Activated CD4-positive, alpha-beta T cell treated with anti-CD3 and anti-CD28 coated beads, Interleukin-2, amount 50 U/mL, for 1 hour (primary cell): ENCODE data around the gene TBX4.

ENCODE experiments used
- DNase-seq: peaks from one replicate; pipeline ENCODE4 v3.0.0-alpha.2; 2020

Gene TBX4

DNA sequence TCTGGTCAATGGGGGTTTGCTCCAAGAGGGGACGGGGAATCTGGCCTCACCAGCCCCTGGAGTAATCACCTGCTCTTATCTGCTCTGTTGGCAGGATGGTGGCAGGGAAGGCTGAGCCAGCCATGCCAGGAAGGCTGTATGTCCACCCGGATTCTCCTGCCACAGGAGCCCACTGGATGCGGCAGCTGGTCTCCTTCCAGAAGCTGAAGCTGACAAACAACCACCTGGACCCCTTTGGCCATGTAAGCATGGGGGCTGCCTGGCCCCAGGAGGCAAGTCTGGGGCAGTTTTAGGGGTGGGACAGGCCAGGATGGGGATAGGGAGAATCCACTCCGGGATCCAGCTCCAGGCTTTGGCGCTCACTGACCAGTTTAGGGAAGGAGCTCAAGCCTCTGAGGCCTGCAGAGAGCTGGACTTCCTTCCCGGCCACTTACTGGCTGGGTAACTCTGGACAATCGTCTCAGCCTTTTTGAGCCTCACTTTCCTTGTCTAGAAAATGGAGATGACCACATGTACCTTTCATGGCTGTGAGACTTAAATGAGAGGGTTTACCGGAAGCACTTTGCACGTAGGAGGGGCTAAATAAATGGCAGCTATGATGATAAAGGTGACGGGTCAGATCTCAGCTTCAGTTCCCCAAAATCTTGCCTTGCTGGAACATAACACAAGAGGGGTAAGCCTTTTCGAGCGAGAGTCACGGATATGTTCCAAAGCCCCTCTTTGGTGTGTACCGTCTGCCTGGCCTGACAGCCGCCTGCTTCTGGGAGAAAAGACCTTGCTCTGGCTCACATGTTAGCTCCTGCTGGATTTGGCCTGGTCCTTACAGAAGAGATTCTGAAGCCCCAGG is 15.4 kb downstream of the TBX4 start:
- no peak for DNase-seq

DNA sequence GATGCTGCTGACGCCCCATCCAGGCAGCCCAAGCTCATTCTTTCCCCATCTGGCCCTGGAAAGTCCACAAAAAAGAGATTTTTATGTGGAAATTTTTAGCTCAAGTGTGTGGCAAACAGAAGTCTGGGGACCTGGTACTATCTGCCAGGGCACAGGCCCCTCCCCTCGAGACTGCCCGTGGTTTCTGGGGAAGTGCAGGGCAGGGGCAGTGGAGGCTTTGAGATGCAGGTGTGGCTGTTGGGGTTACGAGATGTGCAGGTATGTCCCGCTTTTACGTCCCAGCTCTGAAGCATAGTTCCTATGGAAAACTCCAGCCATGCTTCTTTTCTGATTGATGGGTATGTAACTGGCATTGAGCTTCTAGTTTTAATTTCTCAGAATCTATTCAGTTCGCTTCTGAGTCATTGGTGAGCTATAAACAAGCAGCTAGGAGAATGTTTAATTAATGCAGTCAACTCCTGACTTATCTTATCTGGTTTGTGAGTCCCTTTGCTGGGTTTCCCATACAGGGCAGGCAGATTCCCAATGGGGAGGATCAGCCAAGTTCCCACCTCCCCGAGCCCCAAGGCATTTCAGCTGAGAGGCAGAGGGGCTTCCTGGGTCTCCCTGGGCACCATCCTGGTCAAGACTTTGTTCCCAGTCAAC is 16.2 kb downstream of the TBX4 start:
- DNase-seq = no peak

DNA sequence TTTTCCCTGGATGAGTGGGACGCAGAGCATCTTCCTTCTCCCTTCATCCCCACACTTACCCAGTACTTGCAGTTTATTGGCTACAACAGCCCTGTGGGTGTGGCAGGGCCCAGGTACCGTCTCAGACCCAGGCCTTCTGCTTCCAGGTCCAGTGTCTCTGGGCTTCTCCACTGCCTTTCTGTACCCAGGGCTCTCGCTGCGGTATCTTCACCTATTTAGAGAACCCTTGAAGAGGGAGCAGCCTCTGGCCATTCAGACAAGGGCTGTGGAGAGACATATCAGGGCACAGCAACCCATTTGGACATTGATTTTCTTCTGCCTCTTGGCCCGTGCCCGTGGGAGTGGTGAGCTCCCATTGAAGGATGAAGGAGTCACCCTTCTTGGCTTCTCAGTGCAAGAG is 17.3 kb downstream of the TBX4 start:
- no peak for DNase-seq

DNA sequence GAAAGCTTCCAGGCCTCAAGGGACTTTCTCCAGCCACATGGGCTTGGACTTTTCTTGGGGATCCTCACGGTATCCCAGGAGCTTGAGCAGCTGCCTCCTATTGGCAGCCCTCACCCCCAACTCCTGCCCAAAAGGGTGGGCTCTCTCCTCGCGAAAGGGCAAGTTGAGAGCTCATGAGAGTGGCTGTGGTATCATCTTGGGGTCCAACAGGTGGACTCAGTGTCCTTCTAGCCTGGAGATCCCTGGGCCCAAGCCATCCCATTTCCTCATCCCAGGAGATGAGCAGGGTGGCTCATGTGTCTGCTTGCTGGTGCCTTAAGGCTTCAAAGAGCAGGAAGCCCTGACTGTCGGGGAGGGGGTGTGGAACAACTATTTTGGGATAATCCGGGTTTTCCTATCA is 17.7 kb downstream of the TBX4 start:
- no peak for DNase-seq

DNA sequence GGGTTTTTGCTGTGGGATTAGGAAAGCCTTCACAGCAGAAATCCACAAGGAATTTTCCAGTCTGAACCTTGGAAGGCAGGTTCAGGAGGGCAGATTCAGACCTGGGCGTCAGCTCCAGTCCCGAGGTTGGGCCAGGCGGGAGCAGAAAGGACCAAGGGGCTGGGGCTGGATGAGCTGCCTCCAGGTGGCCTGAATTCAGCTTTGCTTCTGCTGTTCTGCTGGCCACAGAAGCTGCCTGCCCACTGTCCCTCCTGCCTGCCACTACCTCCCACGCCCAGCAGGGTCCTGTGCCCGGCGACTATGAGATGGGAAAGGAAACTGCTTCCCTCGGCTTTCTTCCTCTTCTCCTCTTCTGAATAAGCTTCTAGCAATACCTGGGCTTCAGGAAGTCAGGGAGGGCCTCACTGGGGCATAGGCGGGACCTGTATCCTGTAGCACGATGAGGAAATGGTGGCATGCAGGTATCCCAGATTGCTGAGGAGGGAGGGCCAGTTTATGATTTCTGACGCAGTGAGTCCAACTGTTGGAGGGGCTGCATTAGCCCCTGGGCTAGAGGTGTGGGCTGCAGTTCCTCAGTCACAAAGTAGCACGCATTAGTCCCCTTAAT is 18.4 kb downstream of the TBX4 start:
- no peak for DNase-seq

DNA sequence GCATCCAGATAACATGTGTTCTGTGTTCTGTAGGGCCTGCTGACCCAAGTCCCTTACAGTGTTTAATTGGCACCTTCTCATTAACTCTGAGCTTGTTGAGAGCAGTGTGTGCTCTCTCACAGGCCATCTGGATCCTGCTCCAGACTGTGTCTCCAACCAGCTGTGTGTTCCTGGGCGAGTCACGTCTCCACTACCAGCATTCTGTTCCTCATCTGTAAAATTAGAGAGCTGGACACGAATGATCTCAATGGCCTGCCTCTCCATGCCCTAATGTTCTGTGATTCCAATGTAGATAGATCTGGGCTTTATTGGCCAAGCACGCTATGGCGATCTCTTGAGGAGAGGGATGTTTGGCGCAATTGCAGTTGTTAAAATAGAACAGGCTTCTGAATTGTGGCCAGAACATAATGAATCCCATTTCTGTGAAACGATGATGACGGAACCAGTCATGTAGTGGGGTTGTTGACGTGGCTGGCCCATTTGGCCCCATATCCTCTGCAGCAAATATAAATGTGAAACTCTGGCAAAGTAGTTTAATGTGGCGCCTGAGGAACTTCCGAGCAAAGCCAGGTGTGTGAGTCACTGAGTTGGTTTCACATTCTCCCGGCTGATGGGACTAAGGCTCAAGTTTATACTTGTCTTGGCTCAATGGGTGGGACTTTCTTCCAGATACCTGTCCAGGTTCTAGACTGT is 22.2 kb downstream of the TBX4 start:
- DNase-seq = no peak

DNA sequence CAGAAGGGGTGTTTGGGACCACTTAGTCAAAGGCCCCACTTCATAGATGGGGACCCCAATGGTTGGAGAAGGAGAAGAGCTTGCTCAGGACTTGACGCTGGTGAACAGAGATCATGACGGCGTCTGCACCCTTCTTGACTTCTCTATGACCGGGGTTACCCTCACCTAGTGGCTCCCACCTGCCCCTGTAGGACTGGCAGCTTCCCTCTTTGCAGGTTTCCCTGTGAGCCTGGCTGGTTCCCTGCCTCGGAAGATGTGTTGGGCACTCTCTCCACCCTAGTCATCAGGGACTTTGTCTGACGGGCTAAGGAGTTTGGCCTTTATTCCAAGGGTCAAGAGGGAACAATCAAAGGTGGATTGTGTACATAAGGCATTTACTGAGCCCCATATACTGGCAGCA is 22.7 kb downstream of the TBX4 start:
- DNase-seq = no peak

DNA sequence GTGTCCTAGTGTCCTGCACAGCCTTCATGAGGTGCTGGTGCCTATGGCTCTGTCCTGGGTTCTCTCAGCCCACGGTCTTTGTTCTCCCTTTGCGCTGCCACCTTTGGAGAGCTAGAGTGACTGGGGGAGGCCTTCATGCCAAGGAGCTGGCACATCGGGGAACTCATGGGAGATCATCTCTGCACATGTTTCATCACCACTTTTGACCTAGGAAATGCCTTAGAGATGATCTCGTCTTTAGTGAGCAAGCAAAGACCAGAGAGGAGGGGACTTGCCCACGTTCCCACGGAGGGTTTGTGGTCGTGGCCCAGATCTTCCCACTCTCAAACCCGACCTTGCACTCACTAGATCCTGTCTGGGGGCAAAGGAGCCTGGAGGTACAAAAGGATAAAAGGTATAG is 23.5 kb downstream of the TBX4 start:
- DNase-seq = no peak

DNA sequence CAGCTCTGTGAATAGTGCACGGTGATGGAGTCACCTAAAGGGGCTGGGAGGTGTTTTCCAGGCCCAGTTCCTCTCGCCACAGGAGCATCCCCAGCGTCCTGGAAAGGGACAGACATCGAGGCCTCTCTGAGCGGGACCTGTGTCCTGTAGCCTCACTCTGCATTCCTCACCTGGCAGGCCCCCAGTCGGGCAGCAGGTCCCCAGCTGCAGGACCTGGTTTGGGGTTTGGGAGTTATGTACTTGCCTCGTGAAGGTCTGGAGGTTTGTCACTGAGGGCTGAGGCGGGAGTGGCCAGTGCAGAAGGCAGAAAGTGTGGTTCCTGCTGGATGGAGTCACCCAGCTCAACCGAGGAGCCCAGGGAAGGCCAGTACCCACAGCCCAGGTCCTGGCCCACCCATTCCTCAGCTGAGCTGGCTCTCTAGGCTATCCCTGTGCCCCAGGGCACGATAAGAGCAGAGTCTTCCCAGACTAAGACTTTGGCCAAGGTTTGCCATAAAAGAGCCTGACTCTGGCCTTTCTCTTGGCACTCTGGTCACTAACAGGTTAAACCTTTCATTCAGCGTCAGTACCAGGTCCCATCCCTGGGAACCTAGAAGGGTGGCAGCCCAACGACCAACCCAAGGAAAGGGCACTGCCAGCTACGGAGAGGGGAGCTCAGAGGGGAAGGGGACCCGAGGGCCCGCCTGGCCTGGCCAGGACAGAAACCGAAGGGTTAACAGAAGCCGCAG is 24.4 kb downstream of the TBX4 start:
- DNase-seq = no peak

DNA sequence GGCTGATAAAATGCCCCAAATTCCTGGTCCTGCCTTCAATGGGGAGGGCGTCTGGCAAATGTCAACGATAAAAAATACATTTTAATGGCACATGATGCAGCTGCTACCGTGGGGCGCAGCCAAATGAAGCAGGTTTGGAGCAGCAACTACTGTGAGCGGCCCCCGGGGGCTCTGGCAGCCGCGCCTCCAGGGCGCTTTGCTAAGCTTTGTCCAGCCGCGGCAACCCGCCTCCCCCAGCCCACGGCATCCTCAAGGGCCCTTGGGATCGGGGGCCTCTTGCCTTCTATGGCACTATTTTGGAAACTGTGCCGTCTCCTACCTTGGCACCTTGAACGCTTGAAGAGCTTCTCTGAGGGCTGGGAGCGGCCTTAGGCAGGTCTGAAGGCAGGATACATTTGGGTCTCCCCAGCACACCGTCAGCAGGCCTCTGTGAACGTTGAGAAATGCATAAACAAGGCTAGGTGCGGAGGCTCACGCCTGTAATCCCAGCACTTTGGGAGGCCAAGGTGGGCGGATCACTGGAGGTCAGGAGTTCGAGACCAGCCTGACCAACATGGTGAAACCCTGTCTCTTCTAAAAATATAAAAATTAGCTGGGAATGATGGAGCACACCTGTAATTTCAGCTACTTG is 25.1 kb downstream of the TBX4 start:
- DNase-seq = no peak

DNA sequence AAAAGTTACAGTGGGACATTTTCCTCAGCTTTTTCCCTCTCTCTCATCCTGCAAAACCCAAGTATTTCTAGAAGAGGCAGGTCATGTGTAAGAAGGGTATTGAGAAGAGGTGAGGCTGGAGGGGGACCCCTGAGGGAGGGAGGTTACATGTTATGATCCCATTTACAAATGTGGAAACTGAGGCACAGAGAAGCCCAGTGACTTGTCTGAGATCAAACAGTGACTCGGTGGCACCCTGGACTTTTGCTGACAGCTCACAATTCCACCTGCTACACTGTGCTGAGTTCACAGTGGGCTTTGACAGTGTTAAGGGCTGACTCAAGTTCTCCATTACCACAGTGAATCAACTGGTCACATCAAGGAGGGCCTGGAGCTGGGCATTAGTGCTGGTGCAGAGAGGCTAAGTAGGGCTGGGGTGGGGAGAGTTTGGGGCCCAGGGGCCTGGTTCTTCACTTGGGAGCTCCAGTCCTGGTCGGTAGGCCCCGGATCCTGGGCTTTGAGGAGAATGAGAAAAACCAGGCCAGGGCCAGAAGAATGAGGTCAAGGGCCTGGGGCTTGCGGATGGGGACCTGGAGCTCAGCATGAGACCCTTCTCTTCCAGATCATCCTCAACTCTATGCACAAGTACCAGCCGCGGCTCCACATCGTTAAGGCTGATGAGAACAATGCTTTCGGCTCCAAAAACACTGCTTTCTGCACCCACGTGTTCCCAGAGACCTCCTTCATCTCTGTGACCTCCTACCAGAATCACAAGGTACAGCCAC is 26.0 kb downstream of the TBX4 start:
- no peak for DNase-seq

DNA sequence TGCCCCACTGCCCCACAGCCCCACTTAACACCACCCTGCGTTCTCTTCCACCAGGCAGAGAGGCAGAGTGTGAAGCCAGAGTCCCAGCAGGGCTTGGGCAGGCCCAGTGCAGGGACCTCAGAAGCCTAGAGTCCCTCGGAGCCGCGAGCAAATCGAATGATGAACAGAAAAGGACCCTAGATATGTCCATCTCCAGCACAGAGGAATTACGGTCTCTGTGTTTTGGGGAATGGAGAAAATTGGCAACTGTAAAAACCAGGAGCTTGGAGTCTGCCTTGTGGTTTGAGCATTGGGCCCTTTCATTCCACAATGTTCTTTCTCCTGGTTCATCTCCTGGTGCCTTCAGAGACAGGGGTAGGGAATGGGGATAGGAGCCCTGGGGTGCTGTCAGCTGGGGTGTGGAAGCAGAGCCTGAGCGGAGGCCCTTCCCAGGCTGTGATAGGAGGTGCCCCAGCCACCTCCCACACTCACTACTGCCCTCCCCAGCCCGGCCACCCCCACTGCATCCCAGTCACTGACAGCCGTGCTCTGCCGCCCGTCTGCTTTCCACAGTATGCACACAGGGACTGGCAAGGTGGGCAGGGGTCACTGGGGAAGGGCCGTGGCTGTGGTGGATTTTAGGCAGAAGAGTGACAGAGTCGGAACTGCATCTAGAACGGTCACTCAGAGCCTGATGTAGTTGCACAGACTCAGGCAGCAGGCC is 26.7 kb downstream of the TBX4 start:
- no peak for DNase-seq

DNA sequence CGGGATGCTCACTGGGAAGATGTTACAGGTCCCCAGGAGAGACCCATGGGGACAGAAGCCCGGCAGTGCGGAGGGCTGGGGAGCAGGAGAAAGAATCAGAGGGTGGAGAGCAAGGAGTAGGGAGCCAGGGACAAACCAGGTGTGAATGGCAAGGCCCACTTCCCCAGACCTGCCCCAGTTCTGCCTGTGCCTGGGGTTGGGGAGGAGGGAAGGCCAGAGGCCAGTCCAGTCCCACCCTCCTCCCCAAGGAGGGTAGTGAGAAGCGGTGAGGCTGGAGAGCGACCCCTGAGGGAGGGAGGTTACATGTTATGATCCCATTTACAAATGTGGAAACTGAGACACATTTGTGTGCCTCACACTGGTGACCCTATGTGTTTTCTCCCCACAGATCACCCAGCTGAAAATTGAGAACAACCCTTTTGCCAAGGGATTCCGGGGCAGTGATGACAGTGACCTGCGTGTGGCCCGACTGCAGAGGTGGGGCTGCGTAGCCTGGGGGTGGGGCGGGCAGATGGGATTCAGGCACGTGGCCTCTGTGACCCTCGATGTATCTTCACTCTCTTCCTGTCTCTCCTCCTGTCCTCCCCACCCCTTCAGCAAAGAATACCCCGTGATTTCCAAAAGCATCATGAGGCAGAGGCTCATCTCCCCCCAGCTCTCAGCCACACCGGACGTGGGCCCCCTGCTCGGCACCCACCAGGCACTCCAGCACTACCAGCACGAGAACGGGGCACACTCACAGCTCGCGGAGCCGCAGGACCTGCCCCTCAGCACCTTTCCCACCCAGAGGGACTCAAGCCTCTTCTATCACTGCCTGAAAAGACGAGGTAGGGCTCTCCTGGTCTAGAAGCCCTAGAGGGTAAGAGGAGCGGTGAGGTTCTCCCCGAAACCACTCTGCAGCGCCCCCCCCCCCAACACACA is 27.5 kb downstream of the TBX4 start:
- no peak for DNase-seq

DNA sequence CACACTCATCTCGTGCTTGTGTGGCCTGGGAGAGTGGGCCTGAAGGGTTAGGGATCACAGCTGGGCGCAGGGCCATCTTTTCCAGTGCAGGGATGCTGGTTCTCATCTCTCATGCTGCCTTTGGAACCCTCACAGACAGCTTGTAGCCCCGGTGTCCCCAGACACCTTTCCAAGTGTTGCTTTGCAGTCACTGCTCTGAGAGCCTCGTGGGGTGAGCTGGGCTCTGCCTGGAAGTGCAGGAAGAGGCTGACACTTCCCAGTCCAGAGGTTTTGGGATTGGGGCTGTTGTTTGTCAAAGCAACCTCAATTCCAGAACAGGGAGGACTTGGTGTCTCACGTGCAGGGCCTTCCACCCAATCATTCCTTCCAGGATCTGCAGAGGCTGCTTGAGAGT is 28.2 kb downstream of the TBX4 start:
- DNase-seq = no peak

DNA sequence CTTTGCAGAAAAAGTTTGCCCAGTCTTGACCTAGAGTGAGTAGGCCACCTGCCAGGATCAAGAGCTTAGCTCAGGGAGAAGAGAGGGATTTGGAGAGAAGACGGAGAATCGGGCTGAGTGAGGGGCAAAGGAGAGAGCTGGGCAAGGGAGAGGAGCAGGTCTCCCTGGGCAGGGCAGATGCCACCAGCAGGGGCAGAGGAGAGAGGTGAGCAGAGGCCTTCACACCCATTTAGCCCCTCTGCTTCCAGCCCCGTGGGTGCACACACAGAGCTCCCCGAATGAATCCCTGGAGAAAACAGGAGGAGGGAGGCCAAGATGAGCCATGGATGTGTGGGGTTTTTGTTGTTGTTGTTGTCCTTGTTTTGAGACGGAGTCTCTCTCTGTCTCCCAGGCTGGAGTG is 29.2 kb downstream of the TBX4 start:
- DNase-seq = no peak

DNA sequence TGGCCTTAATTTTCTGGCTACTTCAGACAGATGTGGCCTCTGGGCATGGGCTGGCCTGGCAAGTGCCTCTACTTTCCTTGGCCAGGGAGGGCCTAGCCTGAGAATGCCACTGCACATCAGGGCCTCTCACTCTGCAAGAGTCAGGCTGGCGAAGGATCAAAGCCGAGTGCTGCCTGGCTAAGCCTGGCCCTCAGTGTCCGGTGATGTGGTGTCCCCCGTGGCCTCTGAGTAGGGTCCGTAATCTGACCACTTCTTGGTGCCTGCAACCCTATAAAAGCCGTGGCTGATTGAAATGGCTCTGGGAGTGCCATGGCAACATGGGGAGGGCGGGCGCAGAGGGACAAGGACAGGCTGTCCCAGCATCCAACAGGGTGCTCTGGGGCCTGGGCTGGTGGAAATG is 30.2 kb downstream of the TBX4 start:
- DNase-seq = no peak

DNA sequence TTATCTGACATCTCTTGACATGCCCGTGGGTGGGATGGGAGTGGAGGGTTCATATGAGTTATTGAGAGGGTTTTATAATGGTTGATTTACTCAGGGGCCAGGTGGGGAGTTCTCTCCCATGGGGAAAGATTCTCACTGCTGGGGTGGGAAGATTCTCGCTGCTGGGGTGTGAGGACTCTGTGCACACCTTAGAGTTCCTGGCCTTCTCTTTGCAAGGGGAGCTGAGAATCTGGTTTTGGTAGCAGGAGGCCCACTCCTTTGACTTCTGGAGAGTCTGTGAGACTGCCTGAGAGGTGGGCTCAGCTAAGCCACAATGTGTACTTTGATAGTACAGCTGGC is 31.5 kb downstream of the TBX4 start:
- no peak for DNase-seq

DNA sequence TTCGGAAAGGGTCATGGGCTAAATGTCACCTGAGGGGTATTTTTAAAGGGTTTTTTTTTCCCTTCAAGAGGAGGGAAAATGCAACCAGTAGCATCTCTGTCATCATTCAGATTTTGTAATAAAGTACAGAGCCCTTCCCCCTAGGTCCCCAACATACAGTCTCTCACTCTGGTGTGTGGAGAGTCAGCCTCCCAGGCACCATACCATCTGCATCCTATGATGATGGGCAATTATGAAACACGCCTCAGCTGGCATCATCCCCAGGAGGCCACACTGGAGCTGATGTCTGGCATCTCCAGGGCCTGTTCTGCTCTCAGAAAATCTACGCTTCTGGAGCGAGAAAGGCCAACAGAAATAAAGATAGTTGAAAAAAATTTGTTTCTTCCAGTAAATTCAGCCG is 32.0 kb downstream of the TBX4 start:
- DNase-seq = no peak

DNA sequence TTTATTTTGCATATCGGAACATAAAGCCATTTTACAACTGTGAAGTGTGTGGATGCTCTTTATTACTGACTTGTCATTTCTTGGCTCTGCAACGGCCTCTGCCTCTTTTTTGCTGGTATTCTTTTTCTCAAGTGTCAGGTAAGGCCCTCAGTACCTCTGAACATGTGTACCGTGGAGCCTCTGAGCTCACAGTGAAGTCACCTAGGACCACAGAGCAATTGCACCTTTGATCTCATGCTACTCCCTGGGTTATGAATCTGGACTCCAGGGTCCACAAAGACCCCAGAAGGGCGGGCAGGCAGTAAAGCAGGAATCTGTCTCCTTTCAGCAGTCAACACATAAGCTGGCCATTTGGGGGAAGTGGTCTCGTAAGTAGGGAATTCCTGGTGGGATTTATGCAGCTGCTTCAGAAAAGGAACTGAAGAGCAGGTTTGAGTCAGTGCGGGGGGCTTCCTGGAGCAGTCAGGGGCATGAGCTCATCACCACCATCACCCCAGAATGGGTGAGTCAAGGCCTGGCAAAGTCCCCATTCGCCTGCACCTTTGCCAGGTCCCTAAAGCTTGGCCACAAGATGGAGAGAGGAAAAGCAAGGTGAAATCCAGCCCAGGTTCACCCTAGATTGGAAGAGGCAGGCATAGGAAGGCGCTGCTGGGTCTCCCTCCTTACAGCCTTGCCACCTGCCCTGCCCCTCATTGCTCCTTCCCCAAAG is 33.0 kb downstream of the TBX4 start:
- DNase-seq = no peak
